ENCODE measurements around the gene EPB41L4B.

- TF ChIP-seq CTCF (conservative IDR thresholded peaks at IDR 0.05; ENCODE audit: low read depth in 2 of 2) (peak; percentile 83 to 90), POLR2AphosphoS5 (IDR thresholded peaks at IDR 0.05; ENCODE audit: low read depth) (no peak), REST (IDR thresholded peaks at IDR 0.05; ENCODE audit: unreplicated experiment) (no peak), CREB1 (CRISPR knock-in tag; IDR thresholded peaks at IDR 0.05; ENCODE audit: low read depth) (no peak), EZH2 (IDR thresholded peaks at IDR 0.05; ENCODE audit: low read depth, unreplicated experiment) (no peak), STAT1 (IDR thresholded peaks at IDR 0.05; ENCODE audit: unreplicated experiment) (no peak)
- TF ChIP-seq, protein P1, sequence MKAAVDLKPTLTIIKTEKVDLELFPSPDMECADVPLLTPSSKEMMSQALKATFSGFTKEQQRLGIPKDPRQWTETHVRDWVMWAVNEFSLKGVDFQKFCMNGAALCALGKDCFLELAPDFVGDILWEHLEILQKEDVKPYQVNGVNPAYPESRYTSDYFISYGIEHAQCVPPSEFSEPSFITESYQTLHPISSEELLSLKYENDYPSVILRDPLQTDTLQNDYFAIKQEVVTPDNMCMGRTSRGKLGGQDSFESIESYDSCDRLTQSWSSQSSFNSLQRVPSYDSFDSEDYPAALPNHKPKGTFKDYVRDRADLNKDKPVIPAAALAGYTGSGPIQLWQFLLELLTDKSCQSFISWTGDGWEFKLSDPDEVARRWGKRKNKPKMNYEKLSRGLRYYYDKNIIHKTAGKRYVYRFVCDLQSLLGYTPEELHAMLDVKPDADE (IDR thresholded peaks at IDR 0.05): no peak
These were observed 128.0 kb downstream of the EPB41L4B start for GRCh38 chr9:109192732-109193361.
